PC-9 (cell line): ENCODE measurements around the gene IRS1. TPM values are rescaled to one million over a fixed set of nuclear protein-coding genes. Genes with fewer than 3 reads are reported as not detected.

ENCODE experiments used
- BruUV-seq: library from RNA; stranded (reverse); fragments of 400-500 nt; replicated peaks from 2 replicates; lab custom pipeline; 2021; lab: Mats Ljungman, UMichigan
- CTCF ChIA-PET: fragments of 300-600 bp; sonication (Branson Sonifier 250); formaldehyde crosslinking; loops from one replicate; lab custom pipeline; 2022; ENCODE audit warnings: antibody characterized with exemption; lab: Charles Lee
- POLR2A ChIA-PET: fragments of 300-600 bp; sonication (Branson Sonifier 250); formaldehyde crosslinking; loops from one replicate; lab custom pipeline; 2022; ENCODE audit warnings: antibody characterized with exemption; ENCODE audit not compliant: unreplicated experiment; lab: Charles Lee
- DNase-seq, 2 experiments: peaks; one replicate each; pipeline versions ENCODE4 v3.0.0 to v3.0.0-alpha.2; 2015 to 2022; ENCODE audit warnings: mixed read lengths in 1 of 2
- H2AFZ ChIP-seq: fragments of 200-600 bp; sonication (generic); 2 replicates; pipeline ENCODE4 v1.8.1; 2017; ENCODE audit warnings: antibody characterized with exemption
- H3F3A ChIP-seq: fragments of 200-600 bp; sonication (generic); 2 replicates; pipeline ENCODE4 v1.8.1; 2017; ENCODE audit warnings: antibody characterized with exemption, mild to moderate bottlenecking, low read depth; ENCODE audit not compliant: insufficient read depth
- H3K27ac ChIP-seq: fragments of 200-600 bp; sonication (generic); 2 replicates; pipeline ENCODE4 v1.6.1; 2016; ENCODE audit warnings: mixed run types
- H3K27me3 ChIP-seq: fragments of 200-600 bp; sonication (generic); 2 replicates; pipeline ENCODE4 v1.6.1; 2016; ENCODE audit warnings: low read depth, mixed run types; ENCODE audit not compliant: insufficient read depth
- H3K36me3 ChIP-seq: fragments of 200-600 bp; sonication (generic); 2 replicates; pipeline ENCODE4 v1.6.1; 2016; ENCODE audit warnings: low read depth, mixed run types
- H3K4me1 ChIP-seq: fragments of 200-600 bp; sonication (generic); replicated peaks from 2 replicates; pipeline ENCODE4 v1.6.1; 2016; ENCODE audit warnings: mixed run types; ENCODE audit not compliant: insufficient read depth
- H3K4me2 ChIP-seq: fragments of 200-600 bp; sonication (generic); 2 replicates; pipeline ENCODE4 v1.6.1; 2017; ENCODE audit warnings: mixed run types
- H3K4me3 ChIP-seq: fragments of 200-600 bp; sonication (generic); 2 replicates; pipeline ENCODE4 v1.6.1; 2016; ENCODE audit warnings: mixed run types
- H3K79me2 ChIP-seq: fragments of 200-600 bp; sonication (generic); 2 replicates; pipeline ENCODE4 v1.6.1; 2017; ENCODE audit warnings: low read depth, mixed run types
- H3K9me2 ChIP-seq: fragments of 200-600 bp; sonication (generic); 2 replicates; pipeline ENCODE4 v1.8.1; 2017; ENCODE audit warnings: mild to moderate bottlenecking; ENCODE audit not compliant: insufficient read depth
- H3K9me3 ChIP-seq: fragments of 200-600 bp; sonication (generic); 2 replicates; pipeline ENCODE4 v1.8.1; 2016; ENCODE audit warnings: low read depth; ENCODE audit not compliant: insufficient read depth
- H4K20me1 ChIP-seq: fragments of 200-600 bp; sonication (generic); 2 replicates; pipeline ENCODE4 v1.8.1; 2017; ENCODE audit not compliant: insufficient read depth
- EZH2 ChIP-seq: fragments of 200-600 bp; sonication (generic); IDR thresholded peaks from 2 replicates; pipeline ENCODE4 v1.8.0; 2017; ENCODE audit warnings: antibody characterized with exemption, low read depth
- intact Hi-C: fragments of 100-400 bp; cut with micrococcal nuclease; formaldehyde crosslinking; loops from one replicate; pipeline ENCODE4 v1.10.0; 2022; ENCODE audit not compliant: unreplicated experiment
- total RNA-seq: library from RNA; stranded (reverse); gene quantifications from 2 replicates; pipeline ENCODE4 v1.2.3, GENCODE V29; 2021
- TF ChIP-seq, protein P1 (sequence below): fragments of 200-600 bp; sonication (generic); conservative IDR thresholded peaks from 2 replicates; pipeline ENCODE4 v1.6.1; 2017; ENCODE audit warnings: mixed run types, antibody characterized with exemption, mild to moderate bottlenecking, moderate library complexity

The IRS1 gene
- total RNA-seq, 1 experiment from 2014 or later, result 28.6 TPM

DNA sequence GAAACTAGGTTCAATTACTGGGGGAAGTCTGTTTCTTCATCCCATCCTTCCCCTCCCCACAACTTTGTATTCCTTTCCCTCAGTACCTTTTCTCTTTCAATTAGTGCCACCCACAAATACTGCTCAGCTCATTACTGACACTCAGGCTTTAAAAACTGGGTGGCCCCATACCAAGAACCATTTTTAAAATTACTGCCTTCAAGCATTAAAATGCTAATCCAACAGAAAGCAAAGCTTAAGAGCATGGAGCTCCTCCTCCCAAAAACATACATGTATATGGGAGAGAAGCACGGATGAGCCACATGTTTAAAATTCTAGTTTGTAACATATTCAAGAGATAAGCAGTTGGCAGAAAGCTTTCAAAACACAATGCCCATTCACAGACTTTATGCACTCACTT is 44.0 kb downstream of the IRS1 start:
- ChIA-PET POLR2A (no interaction called here), CTCF (no interaction called here)
- Histone ChIP-seq H3K36me3 (peaks cover 23% of the 10 kb centered on the region), H3K27ac (peak overlapping the region; percentile 85), H3K79me2 (peaks cover 90% of the 10 kb centered on the region), H4K20me1 (no peaks in the 10 kb centered on the region), H2AFZ (no peak overlapping the region), H3K9me3 (no peaks in the 10 kb centered on the region), H3K4me2 (peak overlapping the region; percentile 27), H3K4me1 (peaks cover 14% of the 10 kb centered on the region), H3F3A (peaks cover 21% of the 10 kb centered on the region), H3K4me3 (no peak overlapping the region), H3K9me2 (no peaks in the 10 kb centered on the region), H3K27me3 (no peaks in the 10 kb centered on the region)
- TF ChIP-seq, protein P1, sequence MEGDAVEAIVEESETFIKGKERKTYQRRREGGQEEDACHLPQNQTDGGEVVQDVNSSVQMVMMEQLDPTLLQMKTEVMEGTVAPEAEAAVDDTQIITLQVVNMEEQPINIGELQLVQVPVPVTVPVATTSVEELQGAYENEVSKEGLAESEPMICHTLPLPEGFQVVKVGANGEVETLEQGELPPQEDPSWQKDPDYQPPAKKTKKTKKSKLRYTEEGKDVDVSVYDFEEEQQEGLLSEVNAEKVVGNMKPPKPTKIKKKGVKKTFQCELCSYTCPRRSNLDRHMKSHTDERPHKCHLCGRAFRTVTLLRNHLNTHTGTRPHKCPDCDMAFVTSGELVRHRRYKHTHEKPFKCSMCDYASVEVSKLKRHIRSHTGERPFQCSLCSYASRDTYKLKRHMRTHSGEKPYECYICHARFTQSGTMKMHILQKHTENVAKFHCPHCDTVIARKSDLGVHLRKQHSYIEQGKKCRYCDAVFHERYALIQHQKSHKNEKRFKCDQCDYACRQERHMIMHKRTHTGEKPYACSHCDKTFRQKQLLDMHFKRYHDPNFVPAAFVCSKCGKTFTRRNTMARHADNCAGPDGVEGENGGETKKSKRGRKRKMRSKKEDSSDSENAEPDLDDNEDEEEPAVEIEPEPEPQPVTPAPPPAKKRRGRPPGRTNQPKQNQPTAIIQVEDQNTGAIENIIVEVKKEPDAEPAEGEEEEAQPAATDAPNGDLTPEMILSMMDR, result no peak
- no peak for TF ChIP-seq EZH2
- intact Hi-C loops, result loop anchor here (5.0 kb wide), 1 partner anchor 37 kb away; no protein-coding TSS in a partner anchor
- DNase-seq, result no peak
- BruUV-seq, result TSS peak; percentile 29

DNA sequence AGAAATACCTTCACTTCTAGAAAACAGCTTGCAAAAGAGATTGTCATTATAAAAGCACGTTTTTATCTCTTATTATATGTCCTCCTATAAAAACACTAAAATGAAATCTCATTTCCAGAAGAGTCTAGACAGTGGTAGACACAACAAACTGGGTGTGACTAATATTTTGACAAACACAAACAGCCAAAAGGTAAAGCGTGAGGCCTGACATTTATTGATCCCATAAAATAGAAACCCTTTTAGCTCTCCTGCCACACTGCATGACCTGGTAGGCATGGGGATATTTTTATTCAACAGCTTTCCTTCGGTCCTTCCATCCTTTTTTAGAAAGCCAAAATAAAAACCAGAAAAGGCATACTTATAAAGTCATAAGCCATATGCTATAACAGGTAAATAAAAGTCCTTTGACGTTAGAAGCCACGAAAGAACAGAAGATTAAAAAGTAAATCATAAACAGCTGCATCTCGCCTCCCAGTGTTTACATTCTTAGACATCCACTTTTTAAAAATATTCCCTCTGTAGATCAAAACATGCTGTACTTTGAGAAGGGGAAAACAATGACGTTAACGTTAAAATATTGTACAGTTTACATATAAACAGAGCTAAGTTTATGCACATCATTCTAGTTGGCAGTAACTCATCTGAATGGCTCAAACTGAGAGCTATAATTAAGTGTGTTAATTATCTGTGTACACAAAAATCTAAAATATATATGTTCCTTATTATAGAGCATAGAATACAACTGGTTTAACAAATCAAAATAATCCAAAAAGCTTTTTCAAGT is 44.6 kb downstream of the IRS1 start:
- Histone ChIP-seq H3K9me3 (no peaks in the 10 kb centered on the region), H3K79me2 (peaks cover 88% of the 10 kb centered on the region), H3K4me1 (peaks cover 14% of the 10 kb centered on the region), H4K20me1 (no peaks in the 10 kb centered on the region), H3K27ac (peak overlapping the region; percentile 85), H2AFZ (no peak overlapping the region), H3K27me3 (no peaks in the 10 kb centered on the region), H3F3A (peaks cover 21% of the 10 kb centered on the region), H3K4me2 (no peak overlapping the region), H3K36me3 (peaks cover 23% of the 10 kb centered on the region), H3K4me3 (no peak overlapping the region), H3K9me2 (no peaks in the 10 kb centered on the region)
- no peak for DNase-seq
- TF ChIP-seq, protein P1, result no peak
- TF ChIP-seq EZH2, result no peak
- no TSS peak for BruUV-seq
- intact Hi-C loops, result loop anchor here (5.0 kb wide), 1 partner anchor 37 kb away; no protein-coding TSS in a partner anchor
- ChIA-PET CTCF (interaction anchor here (0.6 kb wide), 1 partner anchor 179 kb away, joined by 3 read pairs; no protein-coding TSS in a partner anchor), POLR2A (no interaction called here)

DNA sequence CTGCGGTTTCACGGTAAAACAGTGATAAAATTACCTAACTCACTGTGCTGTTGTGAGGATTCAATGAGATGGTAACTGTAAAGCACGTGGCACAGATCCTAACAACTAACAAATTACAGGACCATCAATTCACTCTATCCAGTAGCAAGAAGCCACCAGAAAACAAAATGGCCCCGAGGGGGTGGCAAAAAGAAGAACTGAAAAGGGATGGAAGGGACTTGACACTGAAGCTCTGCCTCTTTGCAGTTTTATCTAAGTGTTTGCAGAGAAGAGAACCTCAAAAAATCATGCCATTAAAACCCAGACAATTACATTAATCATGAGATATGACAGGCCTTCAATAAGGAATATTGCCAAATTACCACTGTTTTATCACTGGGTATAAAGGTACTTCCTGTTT is 46.7 kb downstream of the IRS1 start:
- Histone ChIP-seq H3K36me3 (peaks cover 18% of the 10 kb centered on the region), H3K4me1 (peaks cover 14% of the 10 kb centered on the region), H3K27me3 (no peaks in the 10 kb centered on the region), H3K4me3 (no peak overlapping the region), H2AFZ (no peak overlapping the region), H3K79me2 (peaks cover 81% of the 10 kb centered on the region), H3K9me3 (no peaks in the 10 kb centered on the region), H3F3A (peaks cover 21% of the 10 kb centered on the region), H3K9me2 (no peaks in the 10 kb centered on the region), H4K20me1 (no peaks in the 10 kb centered on the region), H3K4me2 (no peak overlapping the region), H3K27ac (no peak overlapping the region)
- CTCF ChIA-PET, result no interaction called here
- DNase-seq, result no peak
- intact Hi-C loops, result no loop called here
- no TSS peak for BruUV-seq
- POLR2A ChIA-PET, result interaction anchor here (0.7 kb wide), 1 partner anchor 637 kb away, joined by 8 read pairs; no protein-coding TSS in a partner anchor
- TF ChIP-seq EZH2, result no peak
- TF ChIP-seq, protein P1, result no peak
